ENCODE data around the gene ZNF425. TPM values are rescaled to one million over a fixed set of nuclear protein-coding genes. Genes with fewer than 3 reads are reported as not detected.

Gene ZNF425
- polyA plus RNA-seq, 3 donors: 0.15 to 0.17 TPM; not detected in 1

GRCh38 chr7:149141893-149142292 lies 15.8 kb upstream of the ZNF425 start:
- H3K27ac Mint-ChIP-seq: no peak overlapping the region
- H3K4me1 Mint-ChIP-seq: peaks cover 19% of the 10 kb centered on the region
- no CpG with 5 or more reads among the region's 4 CpGs for WGBS (ENCODE audit: insufficient coverage)
- no peaks in the 10 kb centered on the region for H4K20me1 ChIP-seq (ENCODE audit: insufficient read depth, low read length)
- no peak for DNase-seq
- no peaks in the 10 kb centered on the region for H3K27me3 Mint-ChIP-seq (ENCODE audit: low read depth in 3 of 3)
- H3K4me3 ChIP-seq (replicated peaks in 1 of 3; ENCODE audit: low read depth in 2 of 3, low read length in 3 of 3): no peak overlapping the region
- no peaks in the 10 kb centered on the region for H3K9me3 Mint-ChIP-seq
- H3K27ac ChIP-seq (ENCODE audit: low read depth in 1 of 2, low read length in 2 of 2): no peak overlapping the region
- no peak overlapping the region for H2AFZ ChIP-seq (ENCODE audit: insufficient read depth, low read depth, low read length, poor library complexity, severe bottlenecking)
- no peaks in the 10 kb centered on the region for H3K27me3 ChIP-seq (ENCODE audit: control insufficient read depth in 2 of 2, insufficient read depth in 2 of 2, low read length in 2 of 2)
- H3K4me1 ChIP-seq (ENCODE audit: control insufficient read depth in 1 of 2, insufficient read depth in 2 of 2, low read length in 2 of 2): peaks cover 6 to 8% of the 10 kb centered on the region in 2 donors
- H3K36me3 ChIP-seq (replicated peaks in 1 of 2; ENCODE audit: control insufficient read depth in 1 of 2, insufficient read depth in 2 of 2, low read length in 2 of 2): no peaks in the 10 kb centered on the region
- H3K4me3 Mint-ChIP-seq: no peak overlapping the region
- TF ChIP-seq, protein P1, sequence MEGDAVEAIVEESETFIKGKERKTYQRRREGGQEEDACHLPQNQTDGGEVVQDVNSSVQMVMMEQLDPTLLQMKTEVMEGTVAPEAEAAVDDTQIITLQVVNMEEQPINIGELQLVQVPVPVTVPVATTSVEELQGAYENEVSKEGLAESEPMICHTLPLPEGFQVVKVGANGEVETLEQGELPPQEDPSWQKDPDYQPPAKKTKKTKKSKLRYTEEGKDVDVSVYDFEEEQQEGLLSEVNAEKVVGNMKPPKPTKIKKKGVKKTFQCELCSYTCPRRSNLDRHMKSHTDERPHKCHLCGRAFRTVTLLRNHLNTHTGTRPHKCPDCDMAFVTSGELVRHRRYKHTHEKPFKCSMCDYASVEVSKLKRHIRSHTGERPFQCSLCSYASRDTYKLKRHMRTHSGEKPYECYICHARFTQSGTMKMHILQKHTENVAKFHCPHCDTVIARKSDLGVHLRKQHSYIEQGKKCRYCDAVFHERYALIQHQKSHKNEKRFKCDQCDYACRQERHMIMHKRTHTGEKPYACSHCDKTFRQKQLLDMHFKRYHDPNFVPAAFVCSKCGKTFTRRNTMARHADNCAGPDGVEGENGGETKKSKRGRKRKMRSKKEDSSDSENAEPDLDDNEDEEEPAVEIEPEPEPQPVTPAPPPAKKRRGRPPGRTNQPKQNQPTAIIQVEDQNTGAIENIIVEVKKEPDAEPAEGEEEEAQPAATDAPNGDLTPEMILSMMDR (IDR thresholded peaks at IDR 0.05): no peak
- no peak overlapping the region for H3K9ac ChIP-seq (ENCODE audit: insufficient read depth, low read length, poor library complexity, severe bottlenecking)
- no peaks in the 10 kb centered on the region for H3K79me2 ChIP-seq (ENCODE audit: insufficient read depth, low read length)
- H3K36me3 Mint-ChIP-seq: no peaks in the 10 kb centered on the region
- H3K4me2 ChIP-seq (replicated peaks; ENCODE audit: extremely low read depth, low read length, poor library complexity, severe bottlenecking): no peak overlapping the region
- intact Hi-C loops (cut with micrococcal nuclease): no loop called here
- H3K9me3 ChIP-seq (replicated peaks in 1 of 2; ENCODE audit: control insufficient read depth in 1 of 2, insufficient read depth in 1 of 2, low read length in 2 of 2): no peaks in the 10 kb centered on the region

DNA sequence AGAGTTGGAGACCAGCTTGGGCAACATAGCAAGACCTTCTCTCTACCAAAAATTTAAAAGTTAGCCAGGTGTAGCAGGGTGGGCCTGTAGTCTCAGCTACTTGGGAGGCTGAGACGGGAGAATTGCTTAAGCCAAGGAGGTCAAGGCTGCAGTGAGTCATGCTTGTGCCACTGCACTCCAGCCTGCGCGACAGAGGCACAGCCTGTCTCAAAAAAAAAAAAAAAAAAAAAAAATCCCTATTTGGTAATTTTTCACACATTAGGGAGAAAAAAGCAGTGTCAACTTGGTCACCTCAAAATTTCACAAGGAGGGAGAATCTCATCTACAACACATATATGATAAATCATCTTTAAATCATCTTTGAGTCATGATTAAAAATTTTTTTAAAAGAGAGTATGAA lies 14.7 kb upstream of the ZNF425 start:
- intact Hi-C loops (cut with micrococcal nuclease): no loop called here
- H3K9me3 Mint-ChIP-seq: no peaks in the 10 kb centered on the region
- Histone ChIP-seq H3K27me3 (ENCODE audit: control insufficient read depth in 2 of 2, insufficient read depth in 2 of 2, low read length in 2 of 2) (no peaks in the 10 kb centered on the region), H3K9ac (ENCODE audit: insufficient read depth, low read length, poor library complexity, severe bottlenecking) (no peak overlapping the region), H3K4me3 (replicated peaks in 1 of 3; ENCODE audit: low read depth in 2 of 3, low read length in 3 of 3) (no peak overlapping the region), H3K4me1 (ENCODE audit: control insufficient read depth in 1 of 2, insufficient read depth in 2 of 2, low read length in 2 of 2) (peaks cover 2 to 3% of the 10 kb centered on the region in 2 donors), H3K4me2 (replicated peaks; ENCODE audit: extremely low read depth, low read length, poor library complexity, severe bottlenecking) (no peak overlapping the region), H3K27ac (ENCODE audit: low read depth in 1 of 2, low read length in 2 of 2) (no peak overlapping the region), H3K36me3 (replicated peaks in 1 of 2; ENCODE audit: control insufficient read depth in 1 of 2, insufficient read depth in 2 of 2, low read length in 2 of 2) (no peaks in the 10 kb centered on the region), H2AFZ (ENCODE audit: insufficient read depth, low read depth, low read length, poor library complexity, severe bottlenecking) (no peak overlapping the region), H3K79me2 (ENCODE audit: insufficient read depth, low read length) (no peaks in the 10 kb centered on the region), H4K20me1 (ENCODE audit: insufficient read depth, low read length) (no peaks in the 10 kb centered on the region), H3K9me3 (replicated peaks in 1 of 2; ENCODE audit: control insufficient read depth in 1 of 2, insufficient read depth in 1 of 2, low read length in 2 of 2) (no peaks in the 10 kb centered on the region)
- peaks cover 9% of the 10 kb centered on the region for H3K4me1 Mint-ChIP-seq
- DNase-seq: peak; percentile 11 to 56 (median 21)
- no peaks in the 10 kb centered on the region for H3K27me3 Mint-ChIP-seq (ENCODE audit: low read depth in 3 of 3)
- TF ChIP-seq, protein P1 (IDR thresholded peaks at IDR 0.05): no peak
- H3K27ac Mint-ChIP-seq: no peak overlapping the region
- no peaks in the 10 kb centered on the region for H3K36me3 Mint-ChIP-seq
- no peak overlapping the region for H3K4me3 Mint-ChIP-seq
- WGBS (ENCODE audit: insufficient coverage): 60% methylated on average over 1 of the region's 3 CpGs
